BE2C (cell line): ENCODE data around the gene CAMKV.

ENCODE experiments used
- DNase-seq: peaks from one replicate; pipeline ENCODE4 v3.0.0-alpha.2; 2020
- H3K27me3 ChIP-seq: fragments of 250-450 bp; sonication (Bioruptor Pico); 2 replicates; pipeline ENCODE4 v1.5.1; 2020; ENCODE audit warnings: mild to moderate bottlenecking
- H3K36me3 ChIP-seq: fragments of 250-450 bp; sonication (Bioruptor Pico); 2 replicates; pipeline ENCODE4 v1.5.1; 2020; ENCODE audit warnings: mild to moderate bottlenecking
- H3K4me1 ChIP-seq: fragments of 250-450 bp; sonication (Bioruptor Pico); 2 replicates; pipeline ENCODE4 v1.5.1; 2020
- H3K4me3 ChIP-seq: 2 replicates; pipeline ENCODE4 v1.5.1; 2011; ENCODE audit warnings: low read depth, low read length
- H3K9me3 ChIP-seq: fragments of 250-450 bp; sonication (Bioruptor Pico); 2 replicates; pipeline ENCODE4 v1.5.1; 2020
- CTCF ChIP-seq: IDR thresholded peaks from 2 replicates; pipeline ENCODE4 v1.5.1; 2012; ENCODE audit warnings: mild to moderate bottlenecking, low read depth, low read length

CAMKV gene

GRCh38 chr3:49880581-49881315 lies 11.0 kb upstream of the CAMKV start:
- DNase-seq = no peak
- Histone ChIP-seq H3K4me1 (no peaks in the 10 kb centered on the region), H3K27me3 (no peaks in the 10 kb centered on the region), H3K9me3 (no peaks in the 10 kb centered on the region), H3K4me3 (no peak overlapping the region), H3K36me3 (no peaks in the 10 kb centered on the region)
- TF ChIP-seq CTCF = no peak

DNA sequence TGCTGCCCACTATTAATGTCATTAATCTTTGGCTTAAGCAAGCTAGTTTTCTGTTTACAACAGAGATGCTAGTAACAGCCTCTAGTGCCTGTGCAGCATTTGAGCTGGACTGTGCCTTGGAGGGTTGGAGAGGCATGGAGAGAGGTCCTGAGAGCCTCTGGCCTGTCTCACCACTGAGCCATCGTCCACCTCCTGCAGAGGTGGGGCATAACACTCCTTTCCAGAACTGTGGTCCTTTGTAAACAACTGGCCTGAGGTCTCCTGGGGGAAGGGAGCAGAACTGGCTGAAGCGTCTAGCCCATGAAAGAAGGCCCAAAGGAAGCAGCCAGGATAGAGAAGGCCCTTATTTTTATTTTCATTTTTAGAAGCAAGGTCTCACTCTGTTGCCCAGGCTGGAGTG lies 10.0 kb upstream of the CAMKV start:
- no peak overlapping the region for H3K4me3 ChIP-seq
- no peaks in the 10 kb centered on the region for H3K4me1 ChIP-seq
- H3K36me3 ChIP-seq = no peaks in the 10 kb centered on the region
- DNase-seq = no peak
- TF ChIP-seq CTCF = no peak
- no peaks in the 10 kb centered on the region for H3K27me3 ChIP-seq
- no peaks in the 10 kb centered on the region for H3K9me3 ChIP-seq

- no peaks in the 10 kb centered on the region for H3K27me3 ChIP-seq
- no peaks in the 10 kb centered on the region; the same call in 1 of the 2 replicates for H3K4me1 ChIP-seq
- H3K4me3 ChIP-seq = no peak overlapping the region
- no peak for TF ChIP-seq CTCF
- H3K36me3 ChIP-seq = no peaks in the 10 kb centered on the region
- no peak for DNase-seq
- H3K9me3 ChIP-seq = no peaks in the 10 kb centered on the region
Measured at GRCh38 chr3:49878686-49879085, 9.0 kb upstream of the CAMKV start.

GRCh38 chr3:49877716-49878115 lies 8.0 kb upstream of the CAMKV start:
- Histone ChIP-seq H3K4me3 (no peak overlapping the region), H3K27me3 (no peaks in the 10 kb centered on the region), H3K36me3 (no peaks in the 10 kb centered on the region), H3K4me1 (peaks cover 7% of the 10 kb centered on the region), H3K9me3 (no peaks in the 10 kb centered on the region)
- no peak for TF ChIP-seq CTCF
- DNase-seq = no peak

DNA sequence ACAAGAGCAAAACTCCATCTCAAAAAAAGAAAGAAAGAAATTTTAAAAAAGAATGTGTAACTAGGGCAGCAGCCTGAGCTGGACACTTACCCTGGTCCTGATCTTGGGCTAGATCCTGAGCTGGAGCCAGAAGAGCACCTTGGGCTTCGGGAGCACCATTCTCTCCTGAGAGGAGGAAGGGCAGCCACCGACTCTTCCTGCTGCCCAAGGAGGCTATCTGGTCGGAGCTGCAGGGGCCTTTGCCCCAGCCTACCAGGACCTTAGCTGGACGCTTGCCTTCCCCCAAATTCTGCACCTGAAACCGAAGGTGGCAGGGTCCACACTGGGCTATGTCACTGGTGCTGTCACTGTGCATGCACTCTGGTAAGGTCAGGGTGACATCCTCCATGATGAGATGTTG lies 6.9 kb upstream of the CAMKV start:
- Histone ChIP-seq H3K36me3 (no peaks in the 10 kb centered on the region), H3K9me3 (no peaks in the 10 kb centered on the region), H3K4me3 (no peak overlapping the region), H3K27me3 (no peaks in the 10 kb centered on the region), H3K4me1 (peaks cover 16% of the 10 kb centered on the region)
- DNase-seq = no peak
- no peak for TF ChIP-seq CTCF

GRCh38 chr3:49873623-49874022 lies 3.9 kb upstream of the CAMKV start:
- H3K27me3 ChIP-seq = no peaks in the 10 kb centered on the region
- no peak overlapping the region for H3K4me3 ChIP-seq
- no peak for DNase-seq
- no peaks in the 10 kb centered on the region for H3K9me3 ChIP-seq
- TF ChIP-seq CTCF = no peak
- H3K36me3 ChIP-seq = no peaks in the 10 kb centered on the region
- peaks cover 16% of the 10 kb centered on the region for H3K4me1 ChIP-seq
